Psoas muscle (tissue), 8 donors: ENCODE data around the gene CYP4F8. TPM values are rescaled to one million over a fixed set of nuclear protein-coding genes. Genes with fewer than 3 reads are reported as not detected.

Experiments
- ATAC-seq, 4 donors: fragments of 200-7000 bp; cut with Tn5 transposase; one replicate each; pipeline ENCODE4 v1.9.1; 2020; ENCODE audit warnings: moderate library complexity in 3 of 4, mild to moderate bottlenecking in 2 of 4
- DNase-seq, 2 donors: peaks; one replicate each; pipeline ENCODE4 v3.0.0-alpha.2; 2020
- H3K27ac ChIP-seq: fragments of 200-600 bp; one replicate; pipeline ENCODE4 v1.8.0; 2022
- H3K27me3 ChIP-seq, 3 donors: fragments of 200-600 bp in 1 of 3; one replicate each; pipeline versions ENCODE4 v1.6.1 to v1.8.0; 2013 to 2022; ENCODE audit warnings: low read length in 2 of 3, mild to moderate bottlenecking in 2 of 3, moderate library complexity in 1 of 3; ENCODE audit not compliant: insufficient read depth in 3 of 3
- H3K36me3 ChIP-seq, 2 donors: fragments of 200-600 bp in 1 of 2; one replicate each; pipeline versions ENCODE4 v1.6.1 to v1.8.0; 2013 to 2022; ENCODE audit warnings: low read depth in 1 of 2, mild to moderate bottlenecking in 1 of 2, moderate library complexity in 1 of 2; ENCODE audit not compliant: insufficient read depth in 1 of 2
- H3K4me1 ChIP-seq: fragments of 200-600 bp; one replicate; pipeline ENCODE4 v1.8.0; 2022
- H3K4me3 ChIP-seq: fragments of 200-600 bp; one replicate; pipeline ENCODE4 v1.8.0; 2022; ENCODE audit warnings: mild to moderate bottlenecking
- H3K9me3 ChIP-seq: fragments of 200-600 bp; one replicate; pipeline ENCODE4 v1.8.0; 2022
- WGBS, 3 donors: extraction: QIAGEN DNeasy Blood & Tissue Kit; methylation state at CpG; one replicate each; pipeline versions ENCODE4 v1.1.6 to v1.1.7; 2013; 5-methylcytosine and 5-hydroxymethylcytosine counted together
- intact Hi-C, 2 donors: fragments of 100-400 bp; cut with DNase I; formaldehyde crosslinking; loops; one replicate each; pipeline versions ENCODE4 v1.11.0 to v1.14.2; 2022
- polyA plus RNA-seq, 3 donors: library from polyadenylated mRNA; stranded (reverse); fragments of 200-250 nt; gene quantifications; one replicate each; pipeline ENCODE4 v1.2.3, GENCODE V29; 2013
- total RNA-seq, 4 donors: library from RNA; stranded (reverse); fragmentation: NEBNext Ultra II Directional in 2 of 4; extraction: Animal tissue kit (Norgen Biotek cat#: 25700) in 2 of 4; gene quantifications; one replicate each; pipeline versions ENCODE4 v1.2.1 to v1.2.4, GENCODE V29; 2021 to 2023
- TF ChIP-seq, protein P1 (sequence below): fragments of 200-600 bp; IDR thresholded peaks from one replicate; pipeline ENCODE4 v1.8.0; 2022; ENCODE audit warnings: antibody characterized with exemption
- donor health status: healthy with polysubstance abuse.
- donor health status: DM: no; HTN: no; CAD: no; lungs with moderate emphysema.
- donor health status: Bipolar disorder and iron deficiency.
- donor health status: healthy.
- donor health status: DM: yes; HTN: yes; CAD: no.
- donor health status: DM: no; HTN: no; CAD: no.
- donor health status: DM: no; HTN: no; CAD: no.
- donor health status: DM: yes; HTN: yes; CAD: no.

Gene CYP4F8
- total and polyA plus RNA-seq, 7 donors = not detected

DNA sequence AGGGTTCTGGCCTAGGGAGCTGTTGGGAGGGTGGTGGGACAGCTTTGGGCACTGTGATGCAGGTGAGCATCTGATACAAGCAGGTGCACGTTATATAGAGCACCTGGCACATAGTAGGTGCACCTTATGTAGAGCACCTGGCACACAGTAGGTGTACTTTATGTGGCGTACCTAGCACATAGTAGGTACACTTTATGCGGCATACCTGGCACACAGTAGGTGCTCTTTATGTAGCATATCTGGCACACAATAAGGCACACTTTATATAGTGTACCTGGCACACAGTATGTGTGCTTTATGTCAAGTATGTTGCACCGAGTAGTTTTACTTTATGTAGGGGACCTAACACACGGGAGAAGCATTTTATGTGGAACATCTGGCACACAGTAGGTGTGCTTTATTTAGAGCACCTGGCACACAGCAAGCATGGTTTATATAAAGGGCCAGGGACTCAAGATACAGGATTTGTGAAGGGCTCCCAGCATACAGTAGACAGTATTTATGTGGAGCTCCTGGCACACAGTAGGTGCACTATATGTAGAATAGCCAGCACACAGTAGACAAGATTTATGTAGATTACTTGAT is 56.3 kb downstream of the CYP4F8 start:
- ATAC-seq (no peak), DNase-seq (no peak)
- no peak overlapping the region for H3K4me3 ChIP-seq
- H3K9me3 ChIP-seq = no peaks in the 10 kb centered on the region
- no peaks in the 10 kb centered on the region for H3K36me3 ChIP-seq
- peaks cover 0 to 3% (median 0%) of the 10 kb centered on the region in 3 donors for H3K27me3 ChIP-seq
- TF ChIP-seq, protein P1, sequence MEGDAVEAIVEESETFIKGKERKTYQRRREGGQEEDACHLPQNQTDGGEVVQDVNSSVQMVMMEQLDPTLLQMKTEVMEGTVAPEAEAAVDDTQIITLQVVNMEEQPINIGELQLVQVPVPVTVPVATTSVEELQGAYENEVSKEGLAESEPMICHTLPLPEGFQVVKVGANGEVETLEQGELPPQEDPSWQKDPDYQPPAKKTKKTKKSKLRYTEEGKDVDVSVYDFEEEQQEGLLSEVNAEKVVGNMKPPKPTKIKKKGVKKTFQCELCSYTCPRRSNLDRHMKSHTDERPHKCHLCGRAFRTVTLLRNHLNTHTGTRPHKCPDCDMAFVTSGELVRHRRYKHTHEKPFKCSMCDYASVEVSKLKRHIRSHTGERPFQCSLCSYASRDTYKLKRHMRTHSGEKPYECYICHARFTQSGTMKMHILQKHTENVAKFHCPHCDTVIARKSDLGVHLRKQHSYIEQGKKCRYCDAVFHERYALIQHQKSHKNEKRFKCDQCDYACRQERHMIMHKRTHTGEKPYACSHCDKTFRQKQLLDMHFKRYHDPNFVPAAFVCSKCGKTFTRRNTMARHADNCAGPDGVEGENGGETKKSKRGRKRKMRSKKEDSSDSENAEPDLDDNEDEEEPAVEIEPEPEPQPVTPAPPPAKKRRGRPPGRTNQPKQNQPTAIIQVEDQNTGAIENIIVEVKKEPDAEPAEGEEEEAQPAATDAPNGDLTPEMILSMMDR = no peak
- intact Hi-C loops = no loop called here
- H3K27ac ChIP-seq = no peak overlapping the region
- no peaks in the 10 kb centered on the region for H3K4me1 ChIP-seq
- 72 to 76% (median 75%) methylated on average over 5 of the region's 5 CpGs for WGBS, 3 donors

GRCh38 chr19:15671891-15672579 is 57.0 kb downstream of the CYP4F8 start:
- intact Hi-C loops = no loop called here
- DNase-seq (no peak), ATAC-seq (peak in 1 of 4 donors; percentile 13)
- Histone ChIP-seq H3K4me1 (no peaks in the 10 kb centered on the region), H3K36me3 (no peaks in the 10 kb centered on the region), H3K9me3 (no peaks in the 10 kb centered on the region), H3K27me3 (peaks cover 0 to 3% (median 0%) of the 10 kb centered on the region in 3 donors), H3K27ac (no peak overlapping the region), H3K4me3 (no peak overlapping the region)
- TF ChIP-seq, protein P1 = no peak
- WGBS, 3 donors = 45 to 48% (median 46%) methylated on average over 10 of the region's 10 CpGs

- TF ChIP-seq, protein P1 = no peak
- no peak within 1 kb of the TSS for H3K27ac ChIP-seq
- 9 to 11% (median 10%) methylated on average over 6 of the region's 6 CpGs for WGBS, 3 donors
- DNase-seq = peak; percentile 81 to 89
- H3K36me3 ChIP-seq = no peaks in the 10 kb centered on the region
- peak within 1 kb of the TSS; percentile 28 for H3K4me3 ChIP-seq
- no peaks in the 10 kb centered on the region for H3K9me3 ChIP-seq
- intact Hi-C loops = no loop called here
- peaks cover 0 to 1% (median 0%) of the 10 kb centered on the region in 3 donors for H3K27me3 ChIP-seq
- ATAC-seq = peak; percentile 36 to 81 (median 70)
- H3K4me1 ChIP-seq = no peaks in the 10 kb centered on the region
These were observed 57.7 kb downstream of the CYP4F8 start, which contains the start of gene CYP4F12 for GRCh38 chr19:15672580-15673175. Gene CYP4F12 (plus strand): TSS chr19:15673087. CDS start chr19:15673530, 443 bp downstream.

DNA sequence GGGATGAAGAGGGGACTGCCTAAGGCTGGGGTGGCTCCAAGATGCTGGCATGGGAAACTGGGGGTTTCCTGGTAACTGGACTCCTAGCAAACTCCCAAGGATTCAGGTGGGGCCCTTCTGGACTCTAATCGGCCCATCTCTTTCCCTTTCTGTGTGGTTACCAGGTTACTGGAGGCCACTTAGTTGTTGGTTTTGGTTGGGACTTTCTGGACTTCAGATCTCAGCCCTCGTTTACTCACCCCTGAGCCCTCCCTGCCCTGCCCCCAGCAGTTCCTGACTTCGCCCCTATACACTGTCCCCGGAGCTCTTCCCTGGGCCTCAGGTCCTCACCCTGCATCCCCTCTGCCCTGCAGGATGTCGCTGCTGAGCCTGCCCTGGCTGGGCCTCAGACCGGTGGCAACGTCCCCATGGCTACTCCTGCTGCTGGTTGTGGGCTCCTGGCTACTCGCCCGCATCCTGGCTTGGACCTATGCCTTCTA is 58.2 kb downstream of the CYP4F8 start:
- TF ChIP-seq, protein P1 = no peak
- 17 to 21% (median 18%) methylated on average over 9 of the region's 9 CpGs for WGBS, 3 donors
- intact Hi-C loops = no loop called here
- no peaks in the 10 kb centered on the region for H3K36me3 ChIP-seq
- ATAC-seq (no peak), DNase-seq (no peak)
- no peaks in the 10 kb centered on the region for H3K27me3 ChIP-seq
- peak overlapping the region; percentile 28 for H3K4me3 ChIP-seq
- no peak overlapping the region for H3K27ac ChIP-seq
- H3K4me1 ChIP-seq = no peaks in the 10 kb centered on the region
- no peaks in the 10 kb centered on the region for H3K9me3 ChIP-seq
